Karpas-422 (cell line): ENCODE data around the gene OSGIN1. TPM values are rescaled to one million over a fixed set of nuclear protein-coding genes. Genes with fewer than 3 reads are reported as not detected.

ENCODE experiments used
- DNase-seq: peaks from one replicate; pipeline ENCODE4 v3.0.0-alpha.2; 2015
- H2AFZ ChIP-seq: fragments of 200-600 bp; sonication (generic); 2 replicates; pipeline ENCODE4 v1.6.1; 2014; ENCODE audit warnings: antibody characterized with exemption, low read length, mixed read lengths
- H3K27ac ChIP-seq: fragments of 200-600 bp; sonication (generic); 2 replicates; pipeline ENCODE4 v1.5.1; 2014; ENCODE audit warnings: mild to moderate bottlenecking, low read length, moderate library complexity
- H3K27me3 ChIP-seq: fragments of 200-600 bp; sonication (generic); 2 replicates; pipeline ENCODE4 v1.6.1; 2014; ENCODE audit warnings: low read length, mixed read lengths
- H3K36me3 ChIP-seq: fragments of 200-600 bp; sonication (generic); 2 replicates; pipeline ENCODE4 v1.6.1; 2014; ENCODE audit warnings: low read length, mixed read lengths; ENCODE audit not compliant: insufficient read depth
- H3K4me1 ChIP-seq: fragments of 200-600 bp; sonication (generic); 2 replicates; pipeline ENCODE4 v1.6.1; 2014; ENCODE audit warnings: mild to moderate bottlenecking, low read length, mixed read lengths
- H3K4me2 ChIP-seq: fragments of 200-600 bp; sonication (generic); 2 replicates; pipeline ENCODE4 v1.6.1; 2014; ENCODE audit warnings: low read length, low read depth, mild to moderate bottlenecking; ENCODE audit not compliant: poor library complexity, severe bottlenecking
- H3K4me3 ChIP-seq: fragments of 200-600 bp; sonication (generic); 2 replicates; pipeline ENCODE4 v1.5.1; 2014; ENCODE audit warnings: mild to moderate bottlenecking, antibody characterized with exemption, low read length, mixed read lengths
- H3K79me2 ChIP-seq: fragments of 200-600 bp; sonication (generic); 2 replicates; pipeline ENCODE4 v1.6.1; 2014; ENCODE audit warnings: mild to moderate bottlenecking, low read length, mixed read lengths
- H3K9ac ChIP-seq: fragments of 200-600 bp; sonication (generic); 2 replicates; pipeline ENCODE4 v1.6.0; 2014; ENCODE audit warnings: low read length
- H3K9me2 ChIP-seq: fragments of 200-600 bp; sonication (generic), shearing (Covaris generic); replicated peaks from 2 replicates; pipeline ENCODE4 v1.6.0; 2014; ENCODE audit warnings: mild to moderate bottlenecking, low read length, moderate library complexity; ENCODE audit not compliant: insufficient read depth
- H3K9me3 ChIP-seq: fragments of 300-700, 200-600 bp; sonication (generic); 2 replicates; pipeline ENCODE4 v1.6.1; 2014; ENCODE audit warnings: low read length, mixed read lengths
- H4K20me1 ChIP-seq: fragments of 200-600 bp; sonication (generic); 2 replicates; pipeline ENCODE4 v1.6.1; 2014; ENCODE audit warnings: mild to moderate bottlenecking, antibody characterized with exemption, low read length, low read depth; ENCODE audit not compliant: insufficient read depth
- total RNA-seq: library from RNA; depleted of rRNA; stranded (reverse); fragments of >200 nt; shearing (Covaris generic); gene quantifications from 2 replicates; pipeline ENCODE4 v1.2.3, GENCODE V29; 2014; ENCODE audit warnings: low replicate concordance

Gene OSGIN1
- total RNA-seq, 1 experiment from 2014 or later = not detected

GRCh38 chr16:83912519-83913244, 40.4 kb upstream of the OSGIN1 start:
- Histone ChIP-seq H3K79me2 (peaks cover 14% of the 10 kb centered on the region), H3K27ac (no peak overlapping the region), H4K20me1 (no peaks in the 10 kb centered on the region), H3K4me2 (no peak overlapping the region), H3K4me3 (no peak overlapping the region), H3K4me1 (no peaks in the 10 kb centered on the region), H3K36me3 (peaks cover 14% of the 10 kb centered on the region), H3K9me2 (no peaks in the 10 kb centered on the region), H3K27me3 (no peaks in the 10 kb centered on the region), H2AFZ (no peak overlapping the region), H3K9ac (no peak overlapping the region), H3K9me3 (no peaks in the 10 kb centered on the region)
- no peak for DNase-seq

- Histone ChIP-seq H3K4me3 (no peak overlapping the region), H3K27ac (no peak overlapping the region), H2AFZ (no peak overlapping the region), H3K9ac (no peak overlapping the region), H3K4me1 (no peaks in the 10 kb centered on the region), H3K36me3 (peaks cover 19% of the 10 kb centered on the region), H3K9me2 (no peaks in the 10 kb centered on the region), H4K20me1 (no peaks in the 10 kb centered on the region), H3K79me2 (peaks cover 11% of the 10 kb centered on the region; the same call in 1 of the 2 replicates), H3K9me3 (no peaks in the 10 kb centered on the region), H3K27me3 (no peaks in the 10 kb centered on the region), H3K4me2 (no peak overlapping the region)
- DNase-seq = no peak
Measured at GRCh38 chr16:83913245-83913633, 39.8 kb upstream of the OSGIN1 start.

- H2AFZ ChIP-seq = no peak overlapping the region
- no peak for DNase-seq
- H3K27me3 ChIP-seq = no peaks in the 10 kb centered on the region
- H3K4me1 ChIP-seq = no peaks in the 10 kb centered on the region
- H4K20me1 ChIP-seq = no peaks in the 10 kb centered on the region
- no peak overlapping the region for H3K4me2 ChIP-seq
- H3K4me3 ChIP-seq = no peak overlapping the region
- no peak overlapping the region for H3K9ac ChIP-seq
- no peak overlapping the region for H3K27ac ChIP-seq
- H3K9me2 ChIP-seq = no peaks in the 10 kb centered on the region
- peaks cover 27% of the 10 kb centered on the region for H3K36me3 ChIP-seq
- no peaks in the 10 kb centered on the region for H3K9me3 ChIP-seq
- H3K79me2 ChIP-seq = peaks cover 4% of the 10 kb centered on the region; the same call in 1 of the 2 replicates
Measured at GRCh38 chr16:83914091-83914710, 38.8 kb upstream of the OSGIN1 start.

GRCh38 chr16:83915081-83915480, 38.0 kb upstream of the OSGIN1 start:
- Histone ChIP-seq H3K9me2 (no peaks in the 10 kb centered on the region), H3K27me3 (no peaks in the 10 kb centered on the region), H2AFZ (no peak overlapping the region), H3K4me3 (no peak overlapping the region), H3K27ac (no peak overlapping the region), H3K4me2 (no peak overlapping the region), H3K9ac (no peak overlapping the region), H3K79me2 (peaks cover 4% of the 10 kb centered on the region; the same call in 1 of the 2 replicates), H3K9me3 (no peaks in the 10 kb centered on the region), H4K20me1 (no peaks in the 10 kb centered on the region), H3K36me3 (peaks cover 27% of the 10 kb centered on the region), H3K4me1 (no peaks in the 10 kb centered on the region)
- DNase-seq = no peak

GRCh38 chr16:83915491-83915890, 37.5 kb upstream of the OSGIN1 start:
- no peaks in the 10 kb centered on the region for H3K9me2 ChIP-seq
- no peaks in the 10 kb centered on the region for H3K4me1 ChIP-seq
- H3K79me2 ChIP-seq = peaks cover 4% of the 10 kb centered on the region; the same call in 1 of the 2 replicates
- H4K20me1 ChIP-seq = no peaks in the 10 kb centered on the region
- no peak overlapping the region for H3K27ac ChIP-seq
- no peak overlapping the region for H3K9ac ChIP-seq
- no peak for DNase-seq
- no peak overlapping the region for H3K4me3 ChIP-seq
- no peaks in the 10 kb centered on the region for H3K27me3 ChIP-seq
- no peaks in the 10 kb centered on the region for H3K9me3 ChIP-seq
- H3K36me3 ChIP-seq = peaks cover 27% of the 10 kb centered on the region
- no peak overlapping the region for H2AFZ ChIP-seq
- H3K4me2 ChIP-seq = no peak overlapping the region

- Histone ChIP-seq H3K27ac (no peak overlapping the region), H3K4me2 (no peak overlapping the region), H3K4me3 (no peak overlapping the region), H3K4me1 (no peaks in the 10 kb centered on the region), H4K20me1 (no peaks in the 10 kb centered on the region), H3K9ac (no peak overlapping the region), H2AFZ (no peak overlapping the region), H3K9me3 (no peaks in the 10 kb centered on the region), H3K9me2 (no peaks in the 10 kb centered on the region), H3K79me2 (peaks cover 4% of the 10 kb centered on the region; the same call in 1 of the 2 replicates), H3K36me3 (peaks cover 27% of the 10 kb centered on the region), H3K27me3 (no peaks in the 10 kb centered on the region)
- DNase-seq = no peak
Measured at GRCh38 chr16:83917152-83918120, 35.6 kb upstream of the OSGIN1 start.

GRCh38 chr16:83920894-83921491, 32.0 kb upstream of the OSGIN1 start:
- H3K9me3 ChIP-seq = no peaks in the 10 kb centered on the region
- peaks cover 16% of the 10 kb centered on the region for H3K36me3 ChIP-seq
- peaks cover under 1% of the 10 kb centered on the region; the same call in 1 of the 2 replicates for H3K79me2 ChIP-seq
- H3K4me3 ChIP-seq = no peak overlapping the region
- H2AFZ ChIP-seq = no peak overlapping the region
- H3K9me2 ChIP-seq = no peaks in the 10 kb centered on the region
- H3K4me1 ChIP-seq = no peaks in the 10 kb centered on the region
- H4K20me1 ChIP-seq = no peaks in the 10 kb centered on the region
- H3K27me3 ChIP-seq = no peaks in the 10 kb centered on the region
- H3K27ac ChIP-seq = no peak overlapping the region
- H3K9ac ChIP-seq = no peak overlapping the region
- DNase-seq = no peak
- no peak overlapping the region for H3K4me2 ChIP-seq
